Naive thymus-derived CD8-positive, alpha-beta T cell (primary cell): ENCODE results near the gene ACOT2. TPM values are rescaled to one million over a fixed set of nuclear protein-coding genes. Genes with fewer than 3 reads are reported as not detected.

ENCODE experiments used
- polyA plus RNA-seq, 3 donors: library from polyadenylated mRNA; unstranded; fragments of 300-500 nt; fragmentation: Illumina TruSeq; gene quantifications; one replicate each; pipeline ENCODE4 v1.2.3, GENCODE V29; 2021
- total RNA-seq, 8 experiments: library from RNA in 2 of 8; stranded (reverse) in 2 of 8; gene quantifications; one replicate each; pipeline ENCODE4 v1.2.3 and lab custom pipeline; 2021 to 2026

ACOT2 gene
- total and polyA plus RNA-seq, 5 experiments from 2014 or later = 11.2 to 29.8 (median 25.0) TPM

Other genes starting within 250 kb of the ACOT2 start
- 10 to 100 TPM; 46.8 to 51.2 TPM for gene NUMB, start 110.7 kb upstream of the ACOT2 start, total RNA-seq
- 10 to 100 TPM; 24.5 to 34.7 (median 30.6) TPM for gene NUMB, start 110.7 kb upstream of the ACOT2 start, polyA plus RNA-seq
- 10 to 100 TPM; 36.1 to 38.2 TPM for gene RIOX1, start 78.3 kb upstream of the ACOT2 start, total RNA-seq
- 10 to 100 TPM; 26.4 to 35.9 (median 29.4) TPM for gene RIOX1, start 78.3 kb upstream of the ACOT2 start, polyA plus RNA-seq
- 1 to 10 TPM; 1.3 to 1.5 TPM for gene ACOT1, start 32.1 kb upstream of the ACOT2 start, total RNA-seq
- gene ACOT1, start 32.1 kb upstream of the ACOT2 start, polyA plus RNA-seq = 1 to 10 TPM; 1.5 to 3.4 (median 2.5) TPM
- gene HEATR4, start 10.3 kb upstream of the ACOT2 start, total RNA-seq = not detected
- gene HEATR4, start 10.3 kb upstream of the ACOT2 start, polyA plus RNA-seq = under 1 TPM in 2 of 3 donors, not detected in 1; 0.22 to 0.46 TPM
- gene ACOT4, start 22.7 kb downstream of the ACOT2 start, total RNA-seq = 1 to 10 TPM in 1 of 2 experiments, under 1 TPM in 1; 0.99 to 1.3 TPM
- 1 to 10 TPM; 1.9 to 4.0 (median 2.7) TPM for gene ACOT4, start 22.7 kb downstream of the ACOT2 start, polyA plus RNA-seq
- not detected for gene ACOT6, start 43.3 kb downstream of the ACOT2 start, total RNA-seq
- not detected for gene ACOT6, start 43.3 kb downstream of the ACOT2 start, polyA plus RNA-seq
- gene DNAL1, start 75.8 kb downstream of the ACOT2 start, total RNA-seq = 1 to 10 TPM; 8.0 to 8.9 TPM
- gene DNAL1, start 75.8 kb downstream of the ACOT2 start, polyA plus RNA-seq = 1 to 10 TPM; 4.5 to 7.0 (median 5.5) TPM
- 10 to 100 TPM; 40.0 to 43.4 TPM for gene PNMA1, start 145.2 kb downstream of the ACOT2 start, total RNA-seq
- 10 to 100 TPM; 31.6 to 37.2 (median 37.2) TPM for gene PNMA1, start 145.2 kb downstream of the ACOT2 start, polyA plus RNA-seq